Duodenal mucosa (tissue), 2 donors: Measurements from ENCODE around the gene GNAQ.

Source experiments
- H3K27ac ChIP-seq: one replicate; pipeline ENCODE4 v1.7.0; 2013; ENCODE audit warnings: low read depth, low read length
- H3K27me3 ChIP-seq, 2 donors: one replicate each; pipeline ENCODE4 v1.7.0; 2013; ENCODE audit warnings: low read length in 2 of 2, control low read depth in 1 of 2; ENCODE audit not compliant: insufficient read depth in 2 of 2, control insufficient read depth in 1 of 2
- H3K36me3 ChIP-seq, 2 donors: one replicate each; pipeline ENCODE4 v1.7.0; 2013; ENCODE audit warnings: low read length in 2 of 2, control low read depth in 1 of 2; ENCODE audit not compliant: insufficient read depth in 2 of 2, control insufficient read depth in 1 of 2
- H3K4me1 ChIP-seq, 2 donors: one replicate each; pipeline ENCODE4 v1.7.0; 2013; ENCODE audit warnings: low read length in 2 of 2, control low read depth in 1 of 2; ENCODE audit not compliant: insufficient read depth in 2 of 2, control insufficient read depth in 1 of 2
- H3K4me3 ChIP-seq, 2 donors: one replicate each; pipeline ENCODE4 v1.7.0; 2013; ENCODE audit warnings: low read length in 2 of 2, low read depth in 1 of 2
- H3K9ac ChIP-seq, 2 donors: one replicate each; pipeline ENCODE4 v1.7.0; 2013; ENCODE audit warnings: low read length in 2 of 2, low read depth in 1 of 2
- H3K9me3 ChIP-seq, 2 donors: one replicate each; pipeline ENCODE4 v1.7.0; 2013; ENCODE audit warnings: low read length in 2 of 2, control low read depth in 1 of 2; ENCODE audit not compliant: control insufficient read depth in 1 of 2

Gene GNAQ

DNA sequence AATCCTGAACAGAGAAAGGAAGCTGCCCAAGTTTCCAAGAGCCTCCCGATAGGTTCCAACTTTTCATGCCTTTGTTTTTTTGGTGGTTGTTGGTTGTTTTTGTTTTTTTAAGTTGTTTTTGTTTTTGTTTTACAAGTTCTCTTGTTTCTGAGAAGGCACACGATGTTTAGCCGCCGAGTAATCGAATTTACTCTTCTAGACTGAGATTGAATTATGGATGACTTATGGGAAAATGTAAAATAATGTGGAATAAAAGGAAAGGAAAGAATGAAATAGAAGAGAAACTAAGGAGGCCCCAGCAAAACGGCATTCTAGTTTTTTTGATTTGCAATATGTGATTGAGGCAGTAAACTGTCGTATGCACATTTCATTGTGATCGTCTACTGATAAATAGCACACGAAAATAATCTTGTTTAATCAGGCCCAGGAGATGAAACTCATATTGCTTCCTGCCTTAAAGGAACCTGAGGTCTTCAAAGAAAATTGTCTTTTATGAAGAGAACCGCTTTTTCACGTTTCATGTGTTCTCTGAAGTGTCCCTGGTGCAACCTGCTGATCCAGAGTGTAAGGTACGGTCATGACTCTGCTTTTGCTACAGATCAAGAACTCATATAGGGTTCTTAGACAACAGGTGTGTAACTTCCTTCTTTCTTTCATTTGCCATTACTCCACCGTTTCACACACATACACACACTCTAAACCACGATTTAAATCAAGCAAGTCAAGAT is 1.3 kb upstream of the GNAQ start:
- H3K36me3 ChIP-seq, result peaks cover 0 to 2% of the 10 kb centered on the region in 2 donors
- no peaks in the 10 kb centered on the region for H3K9me3 ChIP-seq
- H3K27ac ChIP-seq, result peak overlapping the region; percentile 60
- H3K27me3 ChIP-seq, result no peaks in the 10 kb centered on the region
- H3K9ac ChIP-seq, result peak overlapping the region; percentile 76 to 91
- peak overlapping the region; percentile 67 to 73 for H3K4me3 ChIP-seq
- H3K4me1 ChIP-seq, result peaks cover 33 to 37% of the 10 kb centered on the region in 2 donors

DNA sequence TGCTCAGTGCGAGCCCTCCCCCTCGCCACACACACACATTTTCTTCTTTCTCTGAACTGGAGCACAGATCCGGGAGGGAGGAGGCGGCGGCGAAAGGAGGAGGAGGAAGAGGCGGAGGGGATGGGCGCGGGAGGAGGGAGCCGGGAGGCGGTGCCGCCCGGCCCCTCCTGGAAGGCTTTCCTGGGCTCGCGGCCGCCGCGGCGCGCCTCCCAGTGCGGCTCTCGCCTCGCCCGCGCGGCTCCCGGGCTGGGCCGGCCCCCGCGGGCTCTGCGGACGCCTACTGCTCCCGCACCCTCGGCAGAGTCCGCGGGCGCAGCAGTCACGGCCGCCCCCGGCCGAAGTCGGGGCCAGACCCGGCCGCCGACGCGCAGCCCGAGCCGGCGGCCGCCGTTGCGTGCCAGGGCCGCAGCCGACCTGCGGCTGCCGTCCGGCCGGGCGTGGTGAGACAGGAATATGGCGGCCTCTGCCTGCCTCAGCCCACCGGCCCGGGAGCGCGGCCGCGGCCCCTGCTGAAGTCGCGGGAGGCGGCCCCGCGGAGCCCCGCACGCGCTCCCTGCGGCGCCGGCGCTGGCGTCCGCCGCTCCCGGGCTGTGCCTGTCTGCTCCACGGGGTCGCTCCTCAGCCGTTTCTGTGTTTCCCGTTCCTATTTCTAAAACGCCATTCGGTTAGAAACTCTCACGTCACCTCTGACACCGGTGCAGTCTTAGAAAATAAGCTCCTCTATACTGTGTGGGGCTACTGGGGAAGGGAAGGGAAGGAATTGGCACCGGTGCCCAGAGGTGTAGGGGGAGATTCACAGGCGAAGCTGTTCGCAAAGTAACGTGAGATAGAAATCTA is 500 bp upstream of the GNAQ start:
- Histone ChIP-seq H3K9ac (peak overlapping the region; percentile 76 to 91), H3K27ac (peak overlapping the region; percentile 60), H3K9me3 (no peaks in the 10 kb centered on the region), H3K27me3 (no peaks in the 10 kb centered on the region), H3K4me3 (peak overlapping the region; percentile 67 to 73), H3K4me1 (peaks cover 34 to 37% of the 10 kb centered on the region in 2 donors), H3K36me3 (peaks cover 0 to 2% of the 10 kb centered on the region in 2 donors)

DNA sequence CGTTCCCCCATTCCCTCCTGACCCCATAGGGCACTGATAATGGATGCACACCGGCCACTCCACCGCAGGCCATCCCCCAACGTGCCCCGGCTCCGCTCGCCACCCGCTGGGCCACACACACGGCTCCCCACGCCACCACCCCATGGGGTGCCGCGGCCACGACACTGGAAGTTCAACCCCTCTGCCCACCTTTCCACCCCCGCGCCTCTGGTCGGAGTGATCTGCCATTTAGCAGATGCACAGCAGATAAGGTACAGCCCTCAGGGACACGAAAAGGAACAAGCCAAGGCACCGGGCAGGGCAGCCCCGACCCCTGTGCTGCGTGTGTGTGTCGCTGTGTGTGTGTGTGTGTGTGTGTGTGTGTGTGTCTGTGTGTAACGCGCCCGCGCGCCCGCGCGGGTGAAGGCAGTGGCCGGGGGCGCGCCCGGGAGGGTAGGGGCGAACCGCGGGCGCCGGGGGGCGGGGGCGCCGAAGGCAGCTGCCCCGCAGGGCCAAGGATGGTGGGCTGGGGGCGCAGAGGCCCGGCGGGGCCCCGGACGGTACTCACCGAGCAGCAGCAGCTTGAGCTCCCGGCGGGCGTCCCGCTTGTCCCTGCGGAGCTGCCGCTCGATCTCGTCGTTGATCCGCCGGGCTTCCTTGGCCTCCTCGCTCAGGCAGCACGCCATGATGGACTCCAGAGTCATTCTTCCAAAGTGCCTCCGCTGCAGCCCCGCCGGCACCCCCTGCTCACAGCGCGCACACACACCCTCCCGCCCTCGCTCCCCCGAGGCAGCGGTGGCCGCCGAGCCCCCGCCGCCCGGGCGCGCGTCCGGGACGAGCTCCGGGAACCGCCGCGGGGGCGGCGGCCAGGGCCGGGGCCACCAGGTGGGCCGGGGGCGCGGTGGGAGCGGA is 813 bp downstream of the GNAQ start:
- Histone ChIP-seq H3K9me3 (no peaks in the 10 kb centered on the region), H3K4me3 (peak overlapping the region; percentile 82 to 85), H3K27me3 (no peaks in the 10 kb centered on the region), H3K27ac (peak overlapping the region; percentile 68), H3K36me3 (peaks cover 0 to 2% of the 10 kb centered on the region in 2 donors), H3K4me1 (peaks cover 37 to 45% of the 10 kb centered on the region in 2 donors), H3K9ac (peak overlapping the region; percentile 74 to 86)

DNA sequence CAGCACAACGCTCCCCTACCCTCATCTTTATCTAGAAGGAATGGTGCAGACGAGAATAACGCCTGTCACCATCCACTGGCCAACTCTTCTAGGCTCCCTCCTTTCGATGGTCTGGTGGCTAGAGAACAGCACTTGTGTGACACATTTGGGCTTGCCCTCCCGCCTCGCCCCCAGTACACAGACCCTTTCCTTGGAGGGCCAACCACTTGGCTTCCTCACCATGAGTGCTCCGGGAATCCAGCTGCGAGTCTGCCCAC is 1.4 kb downstream of the GNAQ start:
- H3K9ac ChIP-seq, result peak overlapping the region; percentile 74 to 86
- H3K36me3 ChIP-seq, result peaks cover 0 to 2% of the 10 kb centered on the region in 2 donors
- peaks cover 32 to 43% of the 10 kb centered on the region in 2 donors for H3K4me1 ChIP-seq
- no peaks in the 10 kb centered on the region for H3K27me3 ChIP-seq
- peak overlapping the region; percentile 68 for H3K27ac ChIP-seq
- H3K4me3 ChIP-seq, result peak overlapping the region; percentile 82 to 85
- H3K9me3 ChIP-seq, result no peaks in the 10 kb centered on the region

DNA sequence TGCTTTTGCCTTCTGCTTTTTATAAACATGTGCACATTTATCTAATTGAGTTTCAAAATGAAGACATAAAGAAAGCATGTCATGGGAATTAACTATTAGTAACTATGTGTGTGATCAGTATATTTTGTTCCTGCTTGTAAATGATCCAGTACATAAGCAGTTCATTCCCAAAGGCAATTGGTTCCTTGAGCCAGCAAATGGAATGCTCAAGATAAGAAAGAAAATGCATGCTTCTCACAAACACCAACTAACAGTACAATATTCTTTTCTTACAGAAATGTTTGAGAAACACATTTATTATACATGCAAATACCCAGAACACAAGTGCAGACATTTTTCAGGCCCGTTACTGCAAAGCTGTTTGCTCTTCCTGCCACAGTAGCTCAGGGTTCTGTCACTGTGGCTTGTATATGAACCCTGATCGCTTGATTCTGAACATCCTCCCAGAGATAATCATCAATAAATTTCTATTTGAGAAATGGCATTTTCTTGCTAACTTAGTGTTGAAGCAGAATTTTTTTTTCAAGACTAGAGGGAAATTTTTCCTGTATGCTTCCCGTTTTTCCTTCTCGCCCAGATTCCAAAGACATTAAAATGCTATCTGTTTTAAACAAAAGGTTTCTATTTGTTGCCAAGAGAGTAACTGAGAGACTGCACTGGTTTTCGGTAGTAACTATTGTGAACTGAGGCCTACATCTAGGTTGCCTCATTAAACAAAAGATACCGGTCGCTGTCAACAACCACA is 1.9 kb downstream of the GNAQ start:
- Histone ChIP-seq H3K9me3 (no peaks in the 10 kb centered on the region), H3K27me3 (no peaks in the 10 kb centered on the region), H3K4me1 (peaks cover 27 to 38% of the 10 kb centered on the region in 2 donors), H3K9ac (peak overlapping the region; percentile 74 to 86), H3K27ac (peak overlapping the region; percentile 68), H3K4me3 (peak overlapping the region; percentile 82 to 85), H3K36me3 (peaks cover 0 to 2% of the 10 kb centered on the region in 2 donors)

DNA sequence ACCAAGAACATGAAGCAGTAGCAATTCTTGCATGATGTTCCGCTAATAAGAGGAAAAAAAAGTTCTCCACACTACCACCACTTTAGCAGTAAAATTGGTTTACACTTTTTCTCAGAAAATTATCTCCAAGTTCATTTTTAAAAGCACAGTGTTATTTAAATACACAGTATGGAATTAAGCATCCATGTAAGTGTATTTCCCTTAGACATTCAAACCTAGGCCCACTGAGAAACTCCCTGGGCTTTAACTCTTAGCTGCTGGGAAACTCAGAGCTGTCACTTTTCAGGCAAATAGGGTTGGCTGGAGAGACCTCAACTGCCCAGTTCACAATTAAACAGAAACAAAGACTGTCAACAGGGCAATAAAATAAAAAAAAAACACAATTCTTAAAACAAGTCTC is 2.7 kb downstream of the GNAQ start:
- H3K9me3 ChIP-seq, result no peaks in the 10 kb centered on the region
- H3K36me3 ChIP-seq, result peaks cover 0 to 2% of the 10 kb centered on the region in 2 donors
- H3K27me3 ChIP-seq, result no peaks in the 10 kb centered on the region
- no peak overlapping the region for H3K27ac ChIP-seq
- H3K9ac ChIP-seq, result peak overlapping the region in 1 of 2 donors; percentile 41
- H3K4me3 ChIP-seq, result peak overlapping the region; percentile 82 to 85
- peaks cover 25 to 30% of the 10 kb centered on the region in 2 donors for H3K4me1 ChIP-seq

DNA sequence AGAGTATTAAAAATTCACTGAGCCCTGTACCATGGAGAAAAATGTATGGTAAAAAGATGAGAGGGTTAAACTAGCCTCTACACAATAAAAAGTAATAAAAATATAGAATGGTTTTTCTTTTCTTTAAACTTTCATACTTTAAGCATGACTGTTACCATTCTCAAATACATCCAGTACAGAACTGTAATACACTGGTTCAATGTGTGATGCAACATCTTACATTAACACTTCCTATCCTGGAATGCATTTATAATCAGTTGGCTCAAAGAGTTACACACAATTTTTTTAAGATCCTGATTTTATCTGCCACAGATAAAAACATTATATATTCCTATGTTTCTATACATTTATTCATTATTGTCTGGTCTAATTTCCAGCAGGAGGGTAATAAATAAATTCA is 4.7 kb downstream of the GNAQ start:
- H3K4me3 ChIP-seq, result no peak overlapping the region

DNA sequence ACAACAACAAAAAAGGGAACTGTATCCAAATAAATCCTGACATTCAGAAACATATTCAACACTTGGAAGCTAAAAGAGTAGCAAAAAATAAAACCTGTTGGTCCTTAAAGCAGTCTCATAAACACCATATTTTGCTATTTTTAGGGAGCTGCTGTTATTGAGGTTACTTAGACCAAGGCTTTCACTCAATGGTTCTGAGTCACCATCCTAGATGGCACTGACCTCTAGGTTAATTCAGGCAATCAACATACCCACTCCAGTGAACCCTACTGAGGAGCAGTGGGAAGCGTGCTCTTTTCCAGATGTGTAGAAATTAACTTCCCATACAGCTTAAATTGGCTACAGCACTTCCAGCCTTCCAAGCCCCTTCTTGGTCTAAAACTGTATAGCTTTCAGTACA is 5.2 kb downstream of the GNAQ start:
- no peak overlapping the region for H3K4me3 ChIP-seq
- peaks cover 19 to 43% of the 10 kb centered on the region in 2 donors for H3K4me1 ChIP-seq
- H3K9ac ChIP-seq, result no peak overlapping the region
- H3K9me3 ChIP-seq, result no peaks in the 10 kb centered on the region
- H3K36me3 ChIP-seq, result peaks cover 0 to 2% of the 10 kb centered on the region in 2 donors
- H3K27me3 ChIP-seq, result no peaks in the 10 kb centered on the region
- no peak overlapping the region for H3K27ac ChIP-seq

More for the DNA sequence above, 4.7 kb downstream of the GNAQ start:
- no peaks in the 10 kb centered on the region for H3K9me3 ChIP-seq
- no peak overlapping the region for H3K9ac ChIP-seq
- no peaks in the 10 kb centered on the region for H3K27me3 ChIP-seq
- no peak overlapping the region for H3K27ac ChIP-seq
- H3K4me1 ChIP-seq, result peaks cover 19 to 38% of the 10 kb centered on the region in 2 donors
- peaks cover 0 to 2% of the 10 kb centered on the region in 2 donors for H3K36me3 ChIP-seq

DNA sequence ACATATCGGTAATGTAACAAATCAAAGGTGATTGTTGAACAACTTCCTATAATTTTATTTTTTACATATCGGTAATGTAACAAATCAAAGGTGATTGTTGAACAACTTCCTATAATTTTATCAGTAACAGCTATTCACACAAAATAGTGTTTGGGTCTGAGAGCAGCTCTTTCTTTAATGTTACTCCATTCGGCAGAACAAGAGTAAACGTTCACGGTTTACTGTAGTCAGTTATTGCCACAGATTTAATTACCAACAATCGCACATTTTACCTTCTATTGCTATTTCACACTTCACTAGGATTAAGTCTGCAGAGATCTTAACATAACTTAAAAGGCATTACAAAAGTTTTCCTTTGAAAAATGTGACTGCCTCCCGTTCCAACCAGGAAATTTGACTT is 6.4 kb downstream of the GNAQ start:
- Histone ChIP-seq H3K9ac (no peak overlapping the region), H3K36me3 (peaks cover 0 to 2% of the 10 kb centered on the region in 2 donors), H3K27me3 (no peaks in the 10 kb centered on the region), H3K27ac (no peak overlapping the region), H3K9me3 (no peaks in the 10 kb centered on the region), H3K4me3 (no peak overlapping the region), H3K4me1 (peaks cover 25 to 43% of the 10 kb centered on the region in 2 donors)
